NCI-H82 treated with DMSO at 0.1 percent for 48 hours (cell line): Measurements from ENCODE around the gene PRKAG2.
"Not testable (repeated sequence)": the region's sequence is repeated elsewhere in the genome, so short reads cannot be mapped to it uniquely, and the experiment has no call there.

Experiments
- DNase-seq: peaks from one replicate; lab custom pipeline; 2025; ENCODE audit not compliant: unreplicated experiment; lab: John Stamatoyannopoulos, UW

The PRKAG2 gene

GRCh38 chr7:151537818-151538561 is 338.9 kb downstream of the PRKAG2 start:
- DNase-seq, result no peak

DNA sequence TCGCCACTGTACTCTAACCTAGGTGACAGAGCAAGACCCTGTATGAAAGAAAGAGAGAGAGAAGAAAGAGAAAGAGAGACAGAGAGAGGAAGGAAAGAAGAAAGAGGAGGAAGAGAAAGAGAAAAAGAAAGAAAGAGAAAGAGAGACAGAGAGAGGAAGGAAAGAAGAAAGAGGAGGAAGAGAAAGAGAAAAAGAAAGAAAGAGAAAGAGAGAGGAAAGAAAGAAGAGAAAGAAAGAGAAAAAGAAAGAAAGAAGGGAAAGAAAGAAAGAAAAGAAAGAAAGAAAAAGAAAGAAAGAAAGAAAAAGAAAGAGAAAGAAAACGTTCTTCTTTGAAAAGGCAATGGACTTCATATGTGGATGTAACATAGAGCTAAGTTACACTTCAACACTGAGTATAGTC is 340.7 kb downstream of the PRKAG2 start:
- DNase-seq, result not testable (repeated sequence)

DNA sequence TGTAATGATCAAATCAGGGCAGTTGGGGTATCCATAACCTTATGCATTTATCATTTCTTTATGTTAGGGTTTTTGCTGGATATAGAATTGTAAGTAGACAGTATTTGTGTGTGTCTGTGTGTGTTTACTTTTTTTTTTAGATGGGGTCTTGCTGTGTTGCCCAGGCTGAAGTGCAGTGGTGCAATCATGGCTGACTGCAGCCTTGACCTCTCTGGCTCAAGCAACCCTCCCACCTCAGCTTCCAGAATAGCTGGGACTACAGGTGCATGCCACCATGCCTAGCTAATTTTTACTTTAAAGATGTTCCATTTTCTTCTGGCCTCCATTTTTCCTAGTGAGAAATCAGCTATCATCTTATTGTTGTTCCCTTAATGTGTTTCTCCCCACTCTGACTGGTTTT is 347.1 kb downstream of the PRKAG2 start:
- no peak for DNase-seq

DNA sequence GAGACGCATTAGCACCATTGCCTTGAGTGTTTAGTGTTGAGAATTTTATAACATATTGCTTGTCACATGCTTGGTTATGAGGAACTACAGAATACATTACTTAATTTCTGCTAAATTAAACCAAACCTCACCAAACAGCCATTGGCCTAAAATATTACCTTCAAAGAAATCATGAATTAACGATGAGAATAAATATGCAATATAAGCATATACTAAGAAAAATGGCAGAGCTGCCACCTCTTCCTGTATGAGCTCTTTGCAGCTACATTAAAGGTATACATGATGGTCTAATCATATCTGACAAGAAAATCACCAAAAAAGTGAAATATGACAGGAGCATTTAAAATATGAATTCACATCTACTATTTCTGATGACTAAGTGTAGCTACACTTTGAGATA is 352.1 kb downstream of the PRKAG2 start:
- no peak for DNase-seq

GRCh38 chr7:151524331-151524730 is 352.6 kb downstream of the PRKAG2 start:
- DNase-seq, result no peak

- no peak for DNase-seq
Measured at GRCh38 chr7:151520419-151521261, 356.3 kb downstream of the PRKAG2 start.

DNA sequence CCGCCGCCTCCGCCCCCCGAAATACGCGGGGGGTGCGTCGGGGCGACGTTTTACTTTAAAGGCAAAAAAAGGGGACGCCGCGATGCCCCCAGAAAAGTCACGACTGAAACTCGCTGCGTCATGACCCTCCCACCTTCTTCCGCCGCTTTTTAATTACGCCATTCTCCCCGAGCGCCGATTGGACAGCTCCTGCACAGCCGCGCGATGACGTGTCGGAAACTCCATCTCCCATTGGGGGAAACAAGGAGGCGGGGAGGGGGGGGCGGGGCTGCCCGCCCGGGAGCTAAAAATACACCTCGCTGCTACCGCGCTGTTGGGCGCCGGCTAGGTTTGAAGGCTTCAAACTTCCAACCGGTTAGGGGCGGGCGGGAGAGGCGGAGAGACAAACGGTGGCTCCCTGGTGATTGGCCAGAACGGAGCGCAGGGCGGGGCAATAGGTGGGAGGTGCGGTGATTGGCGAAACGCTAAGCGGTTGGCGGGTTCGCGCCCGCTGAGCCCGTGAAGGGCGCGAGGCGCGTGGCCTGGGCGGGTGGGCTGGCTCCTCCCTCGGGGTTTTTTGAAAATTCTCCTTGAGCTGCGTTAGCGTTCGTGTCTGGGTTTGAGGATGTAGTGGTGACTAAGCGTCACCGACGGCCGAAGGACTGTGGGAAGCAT is 357.0 kb downstream of the PRKAG2 start, which contains the start of gene RHEB:
RHEB (minus strand) TSS at position 131 of the 654 bp plus-strand sequence. CDS start 384 bp downstream, outside the sequence.
- peak; percentile 92 for DNase-seq

DNA sequence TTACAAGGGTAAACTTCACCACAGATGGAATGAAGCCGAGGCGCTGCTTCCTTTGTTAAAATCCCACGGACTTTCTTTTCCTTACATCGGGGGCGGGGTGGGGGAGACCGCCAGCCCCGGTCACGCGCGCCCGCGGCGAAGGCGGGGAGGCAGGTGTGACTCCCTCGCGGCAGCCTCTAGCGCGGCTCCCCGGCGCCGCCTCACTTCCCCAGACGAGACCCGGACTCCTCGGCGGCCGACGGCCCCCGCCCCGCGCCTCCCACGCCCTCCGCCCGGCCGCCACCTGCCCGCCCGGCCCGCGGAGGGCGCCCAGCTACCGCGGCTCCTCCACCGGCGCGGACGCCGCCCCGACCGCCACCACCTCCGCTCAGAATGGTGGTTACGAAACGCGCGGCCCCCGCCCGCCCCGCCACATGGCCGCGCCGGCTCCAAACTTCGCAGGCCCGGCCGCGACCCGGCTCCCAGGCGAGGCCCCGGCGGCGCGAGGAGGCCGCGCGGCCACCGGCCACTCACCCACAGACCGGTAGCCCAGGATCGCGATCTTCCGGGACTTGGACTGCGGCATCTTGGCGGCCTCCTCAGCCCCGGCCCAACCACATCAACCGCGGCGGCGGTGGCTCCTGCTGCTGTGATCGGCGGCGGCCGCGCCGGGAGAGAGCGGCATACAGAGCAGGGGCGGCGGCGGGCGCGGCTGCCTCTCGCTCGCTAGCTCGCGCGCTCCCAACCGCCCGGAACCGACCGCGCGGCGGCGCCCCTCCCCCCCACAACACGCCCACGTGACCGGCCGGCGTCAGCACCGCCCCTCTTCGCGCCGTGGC is 357.8 kb downstream of the PRKAG2 start:
- not testable (repeated sequence) for DNase-seq

DNA sequence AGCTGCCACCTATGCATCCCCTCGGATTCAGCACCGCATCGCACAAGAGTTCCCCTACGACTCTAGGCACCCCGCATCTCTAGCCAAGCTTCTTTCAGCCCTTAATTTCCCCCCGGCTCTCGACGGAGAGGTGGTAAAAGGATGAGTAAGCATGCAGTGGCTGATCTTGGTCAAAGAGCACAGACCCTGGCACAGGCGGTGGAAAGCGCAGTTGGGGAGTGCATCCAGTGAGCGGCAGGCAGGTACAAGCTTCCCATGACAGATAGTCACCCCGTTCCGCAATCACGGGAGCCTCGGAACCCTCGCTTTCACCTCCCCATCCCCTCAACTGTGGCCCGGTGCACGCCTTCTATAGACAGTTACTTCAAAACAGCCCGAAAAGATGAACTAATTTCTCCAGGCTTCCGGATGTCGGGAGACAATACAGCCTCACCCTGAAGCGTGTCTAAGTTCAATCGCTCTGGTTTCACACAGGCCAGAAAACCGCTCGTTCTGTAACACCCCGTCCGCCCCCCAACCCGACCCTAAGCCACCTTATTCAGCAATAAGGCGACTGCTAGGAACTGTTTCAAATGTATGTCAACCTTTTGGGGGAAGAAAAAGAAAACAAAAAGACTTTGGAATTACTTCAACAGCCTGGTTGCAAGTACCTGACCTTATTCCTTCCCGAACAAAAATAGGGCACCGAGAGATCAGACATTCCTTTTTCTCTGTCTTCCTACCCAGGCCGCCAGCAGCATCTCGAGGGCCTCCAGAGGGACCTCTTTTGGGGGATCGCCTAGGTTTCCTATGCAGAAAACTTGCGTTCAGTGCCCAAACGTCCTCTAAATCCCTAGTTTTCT is 358.6 kb downstream of the PRKAG2 start:
- no peak for DNase-seq

- no peak for DNase-seq
Measured at GRCh38 chr7:151517601-151518104, 359.3 kb downstream of the PRKAG2 start.

GRCh38 chr7:151515276-151515565 is 361.7 kb downstream of the PRKAG2 start:
- DNase-seq, result no peak

DNA sequence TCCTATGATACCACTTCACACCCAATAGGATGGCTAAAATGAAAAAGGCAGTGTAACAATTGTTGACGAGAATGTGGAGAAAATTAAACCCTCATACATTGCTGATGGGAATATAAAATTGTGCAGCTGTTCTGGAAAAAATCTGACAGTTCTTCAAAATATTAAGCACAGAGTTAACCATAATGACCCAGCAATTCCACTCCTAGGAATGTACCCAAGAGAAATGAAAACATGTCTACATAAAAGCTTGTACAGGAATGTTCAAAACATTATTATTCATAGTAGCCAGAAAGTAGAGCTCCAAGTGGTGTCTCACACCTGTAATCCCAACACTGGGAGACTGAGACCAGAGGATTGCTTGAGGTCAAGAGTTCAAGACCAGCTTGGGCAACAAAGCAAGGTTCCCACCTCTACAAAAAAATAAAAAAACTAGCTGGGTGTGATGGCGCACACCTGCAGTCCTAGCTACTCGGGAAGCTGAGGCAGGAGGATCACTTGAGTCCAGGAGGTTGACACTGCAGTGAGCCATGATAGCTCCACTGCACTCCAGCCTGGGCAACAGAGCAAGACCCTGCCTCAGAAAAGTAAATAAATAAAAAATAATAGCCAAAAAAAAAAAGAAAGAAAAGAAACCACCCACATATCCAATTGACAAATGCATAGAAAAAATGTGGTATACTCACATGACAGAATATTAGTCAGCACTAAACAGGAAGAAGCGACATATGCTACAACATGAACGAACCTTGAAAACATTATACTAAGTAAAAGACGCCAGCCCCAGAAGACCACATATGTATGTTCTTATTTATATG is 362.2 kb downstream of the PRKAG2 start:
- DNase-seq, result no peak

DNA sequence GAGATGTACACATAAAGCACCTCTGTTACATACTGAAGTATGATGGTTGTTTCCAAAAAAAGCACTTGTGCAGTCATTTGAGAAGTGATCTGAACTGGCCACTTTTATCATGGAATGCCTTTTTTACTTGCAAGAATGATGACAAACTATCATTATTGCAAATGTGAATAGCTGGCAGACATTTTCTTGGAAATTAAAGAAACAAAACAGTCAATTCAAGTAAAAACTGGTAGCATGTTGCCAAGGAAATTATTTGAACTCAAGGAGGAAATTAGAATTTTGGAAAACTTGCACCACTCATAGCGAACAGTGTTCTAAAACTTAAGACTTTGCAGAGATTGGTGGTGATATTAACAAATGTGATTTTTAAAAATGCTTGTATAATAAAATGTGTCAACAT is 363.8 kb downstream of the PRKAG2 start:
- no peak for DNase-seq

DNA sequence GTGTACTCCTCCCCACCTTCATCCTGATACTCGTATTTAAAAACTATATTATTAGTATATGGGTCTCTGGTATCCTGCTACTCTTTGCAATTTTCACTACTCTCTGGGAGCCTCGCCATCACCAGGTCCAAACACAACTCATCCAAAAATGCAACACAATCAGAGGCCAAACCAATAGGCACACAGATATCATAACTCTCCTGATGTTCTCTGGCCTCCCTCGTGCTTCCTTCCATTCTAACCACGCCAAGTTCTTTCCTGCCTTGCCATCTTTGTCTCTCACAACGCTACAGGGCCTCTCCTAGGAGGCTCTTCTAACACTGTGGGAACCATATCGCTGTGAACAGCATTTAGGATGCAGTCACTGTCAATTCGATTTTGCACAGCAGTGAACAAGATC is 364.6 kb downstream of the PRKAG2 start:
- no peak for DNase-seq

DNA sequence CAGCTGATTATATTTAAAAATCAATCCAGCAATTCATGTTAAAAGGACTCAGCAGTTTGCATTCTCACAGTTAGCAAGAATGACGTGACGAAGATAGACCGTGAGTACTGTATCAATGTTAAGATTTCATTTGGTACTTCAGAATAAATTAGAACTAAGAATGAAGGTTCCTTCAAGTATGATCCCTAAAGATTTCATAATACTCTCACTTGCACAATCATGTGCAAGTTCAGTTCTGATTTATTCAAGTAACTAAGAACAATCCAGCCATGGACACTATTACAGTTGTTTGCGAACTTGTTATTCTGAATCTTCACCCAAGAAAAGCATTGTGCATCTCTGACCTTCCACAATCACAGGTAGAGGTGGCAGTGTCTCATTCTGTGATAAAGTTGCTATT is 365.0 kb downstream of the PRKAG2 start:
- no peak for DNase-seq

DNA sequence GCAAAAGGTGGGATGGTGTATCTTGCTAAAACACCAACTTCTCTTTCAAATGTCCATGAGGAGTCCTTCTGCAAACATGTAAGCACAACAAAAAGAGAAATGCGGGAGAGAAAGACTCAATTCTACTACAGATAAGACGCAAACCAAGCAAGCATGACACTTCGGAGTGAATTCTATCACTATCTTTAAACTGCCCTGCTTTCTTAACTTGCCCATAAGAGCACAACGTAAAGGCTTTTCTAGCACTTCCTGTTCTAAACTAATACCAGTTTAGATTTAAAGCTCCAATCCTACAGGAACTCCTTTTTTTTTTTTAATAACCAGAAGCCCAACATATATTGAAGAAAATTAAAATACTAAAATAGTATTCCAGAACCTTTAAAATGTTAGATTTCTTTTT is 365.6 kb downstream of the PRKAG2 start:
- no peak for DNase-seq

DNA sequence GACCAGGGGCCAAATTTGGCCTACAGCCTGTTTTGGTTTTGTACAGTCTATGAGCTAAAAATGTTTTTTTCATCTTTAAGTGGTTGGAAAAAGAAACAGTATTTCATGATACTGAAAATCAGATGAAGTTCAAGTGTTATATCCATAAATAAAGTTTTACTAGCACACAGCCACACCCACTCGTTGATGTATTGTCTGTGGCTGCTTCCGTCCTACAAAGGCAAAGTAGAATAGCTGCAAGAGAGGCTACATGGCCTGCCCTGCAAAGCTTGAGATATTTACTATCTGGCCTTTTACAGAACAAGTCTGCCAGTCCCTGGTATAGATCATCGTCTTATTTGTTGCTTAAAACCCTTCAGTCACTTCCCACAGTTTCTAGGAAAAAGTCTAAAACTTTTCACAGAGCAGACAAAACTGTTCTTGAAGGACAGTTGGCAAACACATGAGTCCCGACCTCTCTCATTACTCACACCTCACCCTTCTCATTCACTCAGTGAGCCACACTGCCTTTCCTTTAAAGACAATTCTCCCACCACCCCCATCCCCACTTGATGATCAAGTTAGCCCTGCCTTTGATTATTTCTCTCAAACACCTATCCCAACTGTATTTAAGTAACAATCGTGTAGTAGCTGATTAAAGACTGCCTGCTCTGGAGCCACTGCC is 367.1 kb downstream of the PRKAG2 start:
- DNase-seq, result no peak

GRCh38 chr7:151508991-151509390 is 367.9 kb downstream of the PRKAG2 start:
- no peak for DNase-seq

DNA sequence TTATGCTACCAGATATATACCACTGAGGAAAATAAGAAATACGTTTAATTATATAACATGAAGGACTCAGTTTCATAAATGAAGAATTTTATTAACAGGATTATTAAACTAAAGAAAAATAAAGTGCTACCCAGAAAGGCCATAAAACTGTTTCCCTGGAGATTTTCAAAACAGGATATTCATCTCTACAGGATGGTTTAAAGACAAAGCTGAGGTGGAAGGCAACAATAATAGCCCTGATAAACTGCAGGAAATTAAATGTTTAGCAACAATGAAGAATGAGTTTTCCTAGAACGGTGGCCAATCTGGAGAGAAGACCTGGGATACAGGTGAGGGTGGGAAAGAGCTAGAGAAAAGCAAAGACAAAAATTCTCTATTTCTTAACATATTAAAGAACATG is 369.1 kb downstream of the PRKAG2 start:
- no peak for DNase-seq
